Motor neuron (in vitro differentiated cells): ENCODE results near the gene TXNRD2. TPM values are rescaled to one million over a fixed set of nuclear protein-coding genes. Genes with fewer than 3 reads are reported as not detected.
"Not testable (repeated sequence)": the region's sequence is repeated elsewhere in the genome, so short reads cannot be mapped to it uniquely, and the experiment has no call there.

Experiments used
- ATAC-seq, 8 experiments: fragments of 200-7000 bp; cut with Tn5 transposase; replicated peaks in 6 of 8; 2 replicates each; pipeline ENCODE4 v1.8.0; 2021; ENCODE audit warnings: mild to moderate bottlenecking in 8 of 8, moderate library complexity in 8 of 8
- H3K27ac ChIP-seq, 2 donors: fragments of 250-450 bp; sonication (Bioruptor Pico); 2 replicates each; pipeline ENCODE4 v1.9.0; 2021; ENCODE audit warnings: antibody characterized with exemption in 2 of 2, mild to moderate bottlenecking in 2 of 2, moderate library complexity in 1 of 2
- H3K4me1 ChIP-seq, 2 donors: fragments of 250-450 bp; sonication (Bioruptor Pico); replicated peaks in 1 of 2; 2 replicates each; pipeline ENCODE4 v1.6.1; 2021; ENCODE audit warnings: antibody characterized with exemption in 2 of 2, mild to moderate bottlenecking in 2 of 2, moderate library complexity in 1 of 2
- H3K4me3 ChIP-seq, 5 donors: fragments of 250-450 bp; sonication (Bioruptor Pico); 2 replicates each; pipeline ENCODE4 v1.9.0; 2021; ENCODE audit warnings: antibody characterized with exemption in 5 of 5, mild to moderate bottlenecking in 5 of 5, moderate library complexity in 4 of 5
- WGBS, 10 experiments: fragments of 450-650 bp; shearing (Covaris generic); methylation state at CpG; one replicate each; pipeline ENCODE4 v1.0.0; 2022; 5-methylcytosine and 5-hydroxymethylcytosine counted together
- in situ Hi-C, 9 experiments: fragments of 400-800 bp; cut with MboI; loops; one replicate each; pipeline ENCODE4 v1.15.0; 2021; ENCODE audit warnings: low sequenced_read_pairs in 9 of 9, low pct_unique_long_range_greater_than_20kb in 2 of 9; ENCODE audit not compliant: unreplicated experiment in 9 of 9
- total RNA-seq, 8 experiments: library from RNA; unstranded; fragments of 300-600 nt; gene quantifications; 2 replicates each; pipeline versions ENCODE4 v1.2.3 to v1.2.4, GENCODE V29; 2022

Gene TXNRD2
- total RNA-seq, 8 experiments from 2014 or later, result 2.4 to 33.9 (median 9.9) TPM

- peaks cover 21 to 26% of the 10 kb centered on the region in 2 donors for H3K4me1 ChIP-seq
- not testable (repeated sequence) for ATAC-seq, H3K27ac ChIP-seq, H3K4me3 ChIP-seq
- WGBS, 10 experiments, result 87% methylated on average over 6 of the region's 25 CpGs; no CpG with 5 or more reads in 9 of the 10 experiments
- in situ Hi-C loops, result loop anchor here in 1 of 9 experiments (25.0 kb wide), 1 partner anchor 195 kb away; the partner anchor contains the start of genes GP1BB and SEPTIN5
Measured at GRCh38 chr22:19906864-19907263, 34.8 kb downstream of the TXNRD2 start.

GRCh38 chr22:19905347-19906276 is 36.0 kb downstream of the TXNRD2 start:
- Histone ChIP-seq H3K4me1 (peaks cover 22 to 26% of the 10 kb centered on the region in 2 donors), H3K27ac (no peak overlapping the region), H3K4me3 (no peak overlapping the region)
- in situ Hi-C loops, result loop anchor here in 1 of 9 experiments (25.0 kb wide), 1 partner anchor 193 kb away; the partner anchor contains the start of genes GP1BB and SEPTIN5
- no peak for ATAC-seq
- 75 to 100% (median 86%) methylated on average over 3 to 15 of the region's 22 CpGs for WGBS, 10 experiments

GRCh38 chr22:19904935-19905334 is 36.7 kb downstream of the TXNRD2 start:
- 47 to 100% (median 89%) methylated on average over 1 to 7 of the region's 7 CpGs for WGBS, 10 experiments
- in situ Hi-C loops, result loop anchor here in 1 of 9 experiments (25.0 kb wide), 1 partner anchor 193 kb away; the partner anchor contains the start of genes GP1BB and SEPTIN5

GRCh38 chr22:19904174-19904856 is 37.3 kb downstream of the TXNRD2 start:
- peaks cover 22 to 26% of the 10 kb centered on the region in 2 donors for H3K4me1 ChIP-seq
- no peak for ATAC-seq
- in situ Hi-C loops, result loop anchor here in 1 of 9 experiments (25.0 kb wide), 1 partner anchor 192 kb away; the partner anchor contains the start of genes GP1BB and SEPTIN5
- H3K4me3 ChIP-seq, result no peak overlapping the region
- no peak overlapping the region for H3K27ac ChIP-seq
- WGBS, 10 experiments, result 50 to 96% (median 79%) methylated on average over 2 to 5 of the region's 16 CpGs; no CpG with 5 or more reads in 6 of the 10 experiments

More at GRCh38 chr22:19904935-19905334, 36.7 kb downstream of the TXNRD2 start:
- ATAC-seq, result peak in 1 of 8 experiments; percentile 54
- no peak overlapping the region for H3K27ac ChIP-seq
- H3K4me3 ChIP-seq, result no peak overlapping the region
- peaks cover 22 to 26% of the 10 kb centered on the region in 2 donors for H3K4me1 ChIP-seq

GRCh38 chr22:19903513-19903912 is 38.1 kb downstream of the TXNRD2 start:
- 60 to 100% (median 70%) methylated on average over 1 to 5 of the region's 12 CpGs; no CpG with 5 or more reads in 7 of the 10 experiments for WGBS, 10 experiments
- no peak overlapping the region for H3K4me3 ChIP-seq
- ATAC-seq, result peak in 3 of 8 experiments; percentile 2 to 22 (median 8)
- peak overlapping the region in 1 of 2 donors; percentile 27 for H3K27ac ChIP-seq
- H3K4me1 ChIP-seq, result peaks cover 22 to 26% of the 10 kb centered on the region in 2 donors
- in situ Hi-C loops, result loop anchor here in 1 of 9 experiments (25.0 kb wide), 1 partner anchor 191 kb away; the partner anchor contains the start of genes GP1BB and SEPTIN5

GRCh38 chr22:19903031-19903430 is 38.6 kb downstream of the TXNRD2 start:
- WGBS, 10 experiments, result 29 to 67% (median 45%) methylated on average over 1 to 5 of the region's 9 CpGs; no CpG with 5 or more reads in 7 of the 10 experiments
- peaks cover 22 to 26% of the 10 kb centered on the region in 2 donors for H3K4me1 ChIP-seq
- in situ Hi-C loops, result loop anchor here in 1 of 9 experiments (25.0 kb wide), 1 partner anchor 191 kb away; the partner anchor contains the start of genes GP1BB and SEPTIN5
- ATAC-seq, result peak in 5 of 8 experiments; percentile 68 to 92 (median 85)
- no peak overlapping the region for H3K4me3 ChIP-seq
- peak overlapping the region; percentile 27 to 36 for H3K27ac ChIP-seq

- Histone ChIP-seq H3K27ac (peak overlapping the region; percentile 23 to 36), H3K4me1 (peaks cover 22 to 26% of the 10 kb centered on the region in 2 donors), H3K4me3 (no peak overlapping the region)
- in situ Hi-C loops, result loop anchor here in 1 of 9 experiments (25.0 kb wide), 1 partner anchor 190 kb away; the partner anchor contains the start of genes GP1BB and SEPTIN5
- WGBS, 10 experiments, result 60 to 74% methylated on average over 3 to 5 of the region's 7 CpGs; no CpG with 5 or more reads in 8 of the 10 experiments
- ATAC-seq, result peak in 7 of 8 experiments; percentile 8 to 58 (median 48)
Measured at GRCh38 chr22:19902245-19902715, 39.3 kb downstream of the TXNRD2 start.

- in situ Hi-C loops, result loop anchor here in 1 of 9 experiments (25.0 kb wide), 1 partner anchor 189 kb away; the partner anchor contains the start of genes GP1BB and SEPTIN5
- Histone ChIP-seq H3K4me1 (peaks cover 22 to 26% of the 10 kb centered on the region in 2 donors), H3K4me3 (no peak overlapping the region), H3K27ac (no peak overlapping the region)
- 67 to 100% (median 90%) methylated on average over 1 to 7 of the region's 11 CpGs; no CpG with 5 or more reads in 2 of the 10 experiments for WGBS, 10 experiments
- no peak for ATAC-seq
Measured at GRCh38 chr22:19901577-19902244, 39.9 kb downstream of the TXNRD2 start.

GRCh38 chr22:19900707-19901436 is 40.7 kb downstream of the TXNRD2 start:
- H3K27ac ChIP-seq, result no peak overlapping the region
- H3K4me1 ChIP-seq, result peaks cover 22 to 26% of the 10 kb centered on the region in 2 donors
- in situ Hi-C loops, result loop anchor here in 1 of 9 experiments (25.0 kb wide), 1 partner anchor 189 kb away; the partner anchor contains the start of genes GP1BB and SEPTIN5
- no peak overlapping the region for H3K4me3 ChIP-seq
- WGBS, 10 experiments, result 90 to 96% (median 93%) methylated on average over 2 to 8 of the region's 13 CpGs; no CpG with 5 or more reads in 6 of the 10 experiments
- ATAC-seq, result no peak

- in situ Hi-C loops, result no loop called here
- Histone ChIP-seq H3K4me1 (peaks cover 17 to 20% of the 10 kb centered on the region in 2 donors), H3K4me3 (no peak overlapping the region), H3K27ac (no peak overlapping the region)
- peak in 1 of 8 experiments; percentile 73 for ATAC-seq
- WGBS, 10 experiments, result 0 to 100% (median 84%) methylated on average over 1 to 8 of the region's 16 CpGs; no CpG with 5 or more reads in 1 of the 10 experiments
Measured at GRCh38 chr22:19898831-19899567, 42.6 kb downstream of the TXNRD2 start.

- WGBS, 10 experiments, result no CpG with 5 or more reads among the region's 7 CpGs
- Histone ChIP-seq H3K4me3 (no peak overlapping the region), H3K27ac (no peak overlapping the region), H3K4me1 (peaks cover 15 to 21% of the 10 kb centered on the region in 2 donors)
- no peak for ATAC-seq
- in situ Hi-C loops, result no loop called here
Measured at GRCh38 chr22:19898145-19898544, 43.5 kb downstream of the TXNRD2 start.
